IPS DF 6.9 (cell line): Measurements from ENCODE around the gene IL12RB2.
A peak's percentile ranks its signal among the peaks of the same experiment; 100 is the strongest.

ENCODE experiments used
- DNase-seq: peaks from one replicate; pipeline ENCODE4 v3.0.0-alpha.2; 2013; ENCODE audit warnings: low read depth, low spot score
- H3K27ac ChIP-seq: one replicate; pipeline ENCODE4 v1.5.1; 2013; ENCODE audit warnings: low read length, control low read depth
- H3K27me3 ChIP-seq: 2 replicates; pipeline ENCODE4 v1.6.1; 2013; ENCODE audit warnings: mild to moderate bottlenecking, low read length; ENCODE audit not compliant: control insufficient read depth, insufficient read depth
- H3K36me3 ChIP-seq: 2 replicates; pipeline ENCODE4 v1.6.1; 2013; ENCODE audit warnings: low read length; ENCODE audit not compliant: control insufficient read depth, insufficient read depth
- H3K4me1 ChIP-seq: 2 replicates; pipeline ENCODE4 v1.6.1; 2013; ENCODE audit warnings: low read length; ENCODE audit not compliant: control insufficient read depth, insufficient read depth
- H3K4me3 ChIP-seq: 2 replicates; pipeline ENCODE4 v1.5.1; 2013; ENCODE audit warnings: mild to moderate bottlenecking, low read length
- H3K9me3 ChIP-seq: 2 replicates; pipeline ENCODE4 v1.6.1; 2013; ENCODE audit warnings: low read length, inconsistent platforms; ENCODE audit not compliant: control insufficient read depth, insufficient read depth
- WGBS: extraction: QIAGEN DNeasy Blood & Tissue Kit; methylation state at CpG from one replicate; pipeline ENCODE4 v1.1.7; 2013; ENCODE audit warnings: mixed read lengths, missing lambda C conversion rate; ENCODE audit not compliant: insufficient read length, insufficient coverage; 5-methylcytosine and 5-hydroxymethylcytosine counted together

Gene IL12RB2

GRCh38 chr1:67345556-67345955 is 37.9 kb downstream of the IL12RB2 start:
- Histone ChIP-seq H3K4me1 (peaks cover 9% of the 10 kb centered on the region; the same call in 1 of the 2 replicates), H3K36me3 (no peaks in the 10 kb centered on the region), H3K9me3 (no peaks in the 10 kb centered on the region), H3K4me3 (no peak overlapping the region), H3K27ac (no peak overlapping the region), H3K27me3 (0 out of 2 replicates have a peak, but pooled peaks cover 2% of the 10 kb centered on the region)
- no peak for DNase-seq
- no CpG with 5 or more reads among the region's 2 CpGs for WGBS

- Histone ChIP-seq H3K36me3 (no peaks in the 10 kb centered on the region), H3K4me1 (peaks cover 5% of the 10 kb centered on the region; the same call in 1 of the 2 replicates), H3K27me3 (no peaks in the 10 kb centered on the region), H3K9me3 (no peaks in the 10 kb centered on the region), H3K27ac (no peak overlapping the region), H3K4me3 (no peak overlapping the region)
- DNase-seq: no peak
- WGBS: no CpG with 5 or more reads among the region's 1 CpG
Measured at GRCh38 chr1:67346982-67347381, 39.3 kb downstream of the IL12RB2 start.

DNA sequence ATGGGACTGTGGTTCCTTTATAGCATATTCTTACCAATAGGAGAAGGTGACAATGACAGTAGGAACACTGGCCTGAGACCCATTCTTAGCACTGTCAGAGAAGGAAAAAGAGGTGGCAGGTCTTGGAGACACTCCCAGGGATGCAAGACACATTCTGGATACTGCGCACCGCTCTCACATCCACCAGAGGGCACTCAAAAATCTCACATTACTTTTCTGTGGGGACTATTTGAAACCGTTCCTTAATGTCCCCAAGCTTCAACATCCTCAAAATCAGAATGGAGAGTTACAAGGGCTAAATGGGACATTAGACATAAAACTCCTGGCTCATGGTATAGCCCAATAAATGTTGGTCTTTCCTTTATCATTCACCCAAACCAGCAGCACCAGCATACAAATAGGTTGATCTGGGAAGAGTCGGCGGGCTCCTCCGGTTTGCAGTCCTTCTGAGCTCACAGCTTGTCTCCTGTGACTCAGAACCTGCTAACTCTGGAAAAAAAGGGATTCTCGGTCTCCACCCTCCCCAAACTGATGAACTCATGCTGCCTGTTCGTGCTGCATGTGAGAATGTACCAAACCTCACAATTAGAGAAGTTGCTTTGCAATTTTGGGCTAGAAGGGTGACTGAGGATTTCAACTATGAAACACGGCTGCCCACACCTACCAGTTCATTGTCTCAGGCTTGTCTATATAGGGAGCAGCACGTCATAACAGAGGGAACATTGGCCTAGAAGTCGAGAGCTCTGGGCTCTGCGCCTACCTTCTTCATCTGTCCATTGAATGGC is 40.2 kb downstream of the IL12RB2 start:
- H3K4me3 ChIP-seq: no peak overlapping the region
- WGBS: no CpG with 5 or more reads among the region's 12 CpGs
- H3K27me3 ChIP-seq: no peaks in the 10 kb centered on the region
- H3K9me3 ChIP-seq: no peaks in the 10 kb centered on the region
- no peak overlapping the region for H3K27ac ChIP-seq
- no peaks in the 10 kb centered on the region for H3K36me3 ChIP-seq
- H3K4me1 ChIP-seq: peaks cover 3% of the 10 kb centered on the region; the same call in 1 of the 2 replicates
- DNase-seq: peak; percentile 41

DNA sequence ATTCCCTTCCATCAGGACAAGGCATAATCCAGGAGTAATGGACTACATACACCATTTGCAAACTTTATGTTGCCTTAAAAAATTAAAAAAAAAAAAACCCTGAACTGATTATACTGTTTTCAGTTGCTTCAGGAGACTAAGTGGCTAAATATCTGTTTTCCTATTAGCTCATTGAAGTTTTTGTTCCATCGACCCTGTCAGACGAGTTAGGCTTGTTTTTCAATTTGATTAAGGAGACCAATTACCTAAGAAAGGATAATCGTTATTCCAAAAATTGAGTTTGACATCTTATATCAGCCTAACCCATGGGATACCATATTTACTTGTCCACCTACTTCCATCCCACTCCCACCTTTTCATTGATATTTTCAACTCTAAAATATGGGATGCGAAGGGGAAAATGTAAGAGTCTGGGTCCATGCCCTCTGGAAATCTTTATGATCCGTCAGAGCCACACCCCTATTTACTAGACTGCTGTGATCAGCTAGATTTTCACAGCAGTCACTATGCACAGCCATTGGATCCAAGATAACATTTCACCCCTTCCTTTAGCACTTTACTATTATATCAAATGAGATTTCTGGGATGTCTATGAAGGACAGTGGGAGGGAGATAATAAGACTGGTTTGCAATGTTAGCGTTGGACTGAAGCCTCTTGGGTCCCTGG is 41.0 kb downstream of the IL12RB2 start:
- Histone ChIP-seq H3K27ac (no peak overlapping the region), H3K4me3 (no peak overlapping the region), H3K36me3 (no peaks in the 10 kb centered on the region), H3K9me3 (no peaks in the 10 kb centered on the region), H3K27me3 (no peaks in the 10 kb centered on the region), H3K4me1 (peaks cover 3% of the 10 kb centered on the region; the same call in 1 of the 2 replicates)
- no CpG with 5 or more reads among the region's 6 CpGs for WGBS
- no peak for DNase-seq

GRCh38 chr1:67350783-67351182 is 43.1 kb downstream of the IL12RB2 start:
- Histone ChIP-seq H3K4me1 (peaks cover 3% of the 10 kb centered on the region; the same call in 1 of the 2 replicates), H3K27ac (no peak overlapping the region), H3K9me3 (no peaks in the 10 kb centered on the region), H3K4me3 (no peak overlapping the region), H3K27me3 (no peaks in the 10 kb centered on the region), H3K36me3 (no peaks in the 10 kb centered on the region)
- no peak for DNase-seq
- WGBS: no CpG with 5 or more reads among the region's 2 CpGs

GRCh38 chr1:67352211-67352610 is 44.5 kb downstream of the IL12RB2 start:
- DNase-seq: no peak
- Histone ChIP-seq H3K9me3 (no peaks in the 10 kb centered on the region), H3K4me1 (peaks cover 3% of the 10 kb centered on the region; the same call in 1 of the 2 replicates), H3K27me3 (no peaks in the 10 kb centered on the region), H3K27ac (no peak overlapping the region), H3K4me3 (no peak overlapping the region), H3K36me3 (no peaks in the 10 kb centered on the region)

DNA sequence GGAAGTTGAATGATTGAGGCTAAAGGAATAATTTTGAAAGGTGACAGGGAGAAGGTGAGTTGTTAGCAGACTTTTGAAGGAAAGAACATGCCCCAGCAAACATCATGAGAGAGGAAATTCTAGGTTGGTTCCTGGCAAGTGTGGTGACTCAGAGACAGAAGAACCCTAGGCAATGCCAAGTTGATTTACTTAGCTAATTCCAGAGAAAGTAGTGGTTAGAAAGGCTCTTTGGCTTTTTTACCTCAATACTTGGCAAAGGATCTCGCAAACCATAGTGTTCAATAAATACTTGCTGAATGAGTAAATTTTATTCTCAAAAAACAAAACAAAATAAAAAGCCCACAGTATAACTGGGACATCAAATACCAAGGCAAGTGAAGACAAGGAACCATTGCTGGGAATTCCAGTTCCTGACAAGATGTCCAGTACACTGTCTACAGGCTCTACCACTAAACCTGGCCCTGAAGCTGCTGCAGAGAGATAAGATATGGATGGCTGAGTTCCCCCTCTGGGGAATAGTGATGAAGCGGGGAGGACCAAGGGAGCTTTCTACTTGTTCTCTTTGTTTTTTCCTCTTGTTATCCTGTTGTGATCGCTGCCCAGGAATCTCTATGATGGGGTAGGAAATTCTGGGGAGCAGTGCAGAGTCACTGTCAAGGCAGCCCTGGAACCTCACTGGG is 48.2 kb downstream of the IL12RB2 start:
- DNase-seq: no peak
- H3K4me1 ChIP-seq: no peaks in the 10 kb centered on the region
- no CpG with 5 or more reads among the region's 3 CpGs for WGBS
- no peaks in the 10 kb centered on the region for H3K36me3 ChIP-seq
- H3K4me3 ChIP-seq: no peak overlapping the region
- no peaks in the 10 kb centered on the region for H3K9me3 ChIP-seq
- H3K27ac ChIP-seq: no peak overlapping the region
- no peaks in the 10 kb centered on the region for H3K27me3 ChIP-seq

DNA sequence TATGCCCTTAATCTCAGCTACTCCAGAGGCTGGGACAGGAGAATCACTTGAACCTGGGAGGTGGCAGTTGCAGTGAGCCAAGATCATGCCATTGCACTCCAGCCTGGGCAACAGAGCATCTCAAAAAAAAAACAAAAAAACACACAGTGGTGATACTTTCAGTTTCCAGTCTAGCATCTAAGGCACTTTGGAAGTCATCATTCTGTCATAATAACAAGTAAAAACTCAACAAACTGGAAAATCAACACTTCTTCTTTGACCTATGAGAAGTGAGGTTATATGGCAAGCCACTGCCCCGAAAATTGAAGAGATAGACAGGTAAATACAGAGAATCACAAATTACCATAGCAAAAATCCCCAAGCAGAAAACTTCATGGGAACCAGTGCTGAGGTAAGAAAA is 51.9 kb downstream of the IL12RB2 start:
- H3K9me3 ChIP-seq: no peaks in the 10 kb centered on the region
- no peak overlapping the region for H3K27ac ChIP-seq
- H3K36me3 ChIP-seq: no peaks in the 10 kb centered on the region
- no CpG with 5 or more reads among the region's 1 CpG for WGBS
- H3K4me1 ChIP-seq: no peaks in the 10 kb centered on the region
- no peaks in the 10 kb centered on the region for H3K27me3 ChIP-seq
- H3K4me3 ChIP-seq: no peak overlapping the region
- DNase-seq: no peak

DNA sequence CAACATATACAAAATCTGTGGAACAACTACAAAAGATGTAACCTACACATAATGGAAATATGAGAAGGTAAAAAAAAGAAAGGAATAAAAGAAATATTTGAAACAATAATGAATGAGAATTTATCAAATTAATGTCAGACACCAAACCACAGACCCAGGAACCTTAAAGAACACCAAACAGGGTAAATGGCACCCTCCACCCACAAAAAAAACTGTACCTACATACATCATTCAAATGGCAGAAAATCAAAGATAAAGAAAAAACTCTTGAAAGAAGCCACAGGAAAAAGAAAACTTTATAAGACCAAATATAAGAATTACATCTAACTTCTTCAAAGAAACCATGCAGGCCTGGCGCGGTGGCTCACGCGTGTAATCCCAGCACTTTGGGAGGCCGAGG is 54.0 kb downstream of the IL12RB2 start:
- no CpG with 5 or more reads among the region's 5 CpGs for WGBS
- Histone ChIP-seq H3K9me3 (no peaks in the 10 kb centered on the region), H3K27ac (no peak overlapping the region), H3K4me3 (no peak overlapping the region), H3K4me1 (no peaks in the 10 kb centered on the region), H3K27me3 (no peaks in the 10 kb centered on the region), H3K36me3 (no peaks in the 10 kb centered on the region)
- no peak for DNase-seq

DNA sequence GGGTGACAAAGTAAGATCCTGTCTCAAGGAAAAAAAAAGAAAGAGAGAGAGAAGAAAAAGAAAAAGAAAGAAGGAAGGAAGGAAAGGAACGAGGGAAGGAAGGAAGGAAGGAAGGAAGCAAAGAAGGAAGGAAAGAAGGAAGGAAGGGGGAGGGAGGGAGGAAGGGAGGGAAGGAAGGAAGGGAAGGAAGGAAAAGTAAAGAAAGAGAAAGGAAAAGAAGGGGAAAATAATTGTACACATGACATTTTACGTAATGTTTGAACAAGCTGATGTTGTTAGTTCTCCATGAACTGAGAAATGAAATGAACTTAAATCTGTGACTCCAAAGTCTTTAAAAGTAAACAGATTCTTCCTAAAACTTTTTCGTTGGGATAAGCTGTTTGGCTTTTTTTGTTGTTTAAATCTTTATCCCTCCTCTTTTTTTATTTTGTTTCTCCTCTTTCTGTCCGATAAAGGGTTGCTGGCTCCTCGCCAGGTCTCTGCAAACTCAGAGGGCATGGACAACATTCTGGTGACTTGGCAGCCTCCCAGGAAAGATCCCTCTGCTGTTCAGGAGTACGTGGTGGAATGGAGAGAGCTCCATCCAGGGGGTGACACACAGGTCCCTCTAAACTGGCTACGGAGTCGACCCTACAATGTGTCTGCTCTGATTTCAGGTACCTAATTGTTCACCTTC is 59.8 kb downstream of the IL12RB2 start:
- Histone ChIP-seq H3K9me3 (no peaks in the 10 kb centered on the region), H3K4me3 (no peak overlapping the region), H3K27ac (no peak overlapping the region), H3K36me3 (no peaks in the 10 kb centered on the region), H3K4me1 (no peaks in the 10 kb centered on the region), H3K27me3 (no peaks in the 10 kb centered on the region)
- WGBS: no CpG with 5 or more reads among the region's 8 CpGs
- no peak for DNase-seq
